ENCODE results near the gene GNAL.

DNA sequence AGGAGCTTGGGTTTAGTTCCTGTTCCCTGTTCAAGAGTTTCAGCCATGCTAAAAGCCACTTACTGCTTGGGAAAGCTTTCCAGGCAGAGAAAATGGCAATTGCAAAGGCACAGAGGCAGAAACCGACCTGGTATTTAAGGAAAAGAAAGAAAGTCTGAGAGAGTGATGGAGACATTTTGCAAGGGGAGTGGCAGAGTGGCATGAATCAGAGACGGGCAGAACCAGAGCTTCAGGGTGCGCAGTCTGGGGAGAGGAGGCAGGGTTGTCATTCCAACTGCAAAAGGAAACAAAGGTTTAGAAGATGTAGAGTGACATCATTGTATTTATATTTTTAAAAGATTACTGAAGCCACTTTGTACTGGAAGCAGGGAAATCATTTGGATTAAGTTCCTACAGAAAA lies 14.9 kb upstream of the GNAL start:
- TF ChIP-seq TAF1 (IDR thresholded peaks at IDR 0.05; ENCODE audit: borderline replicate concordance, insufficient read depth, low read length) (no peak), POLR2AphosphoS5 (IDR thresholded peaks at IDR 0.05; ENCODE audit: low read depth, low read length) (no peak), FOXP2 (optimal IDR thresholded peaks at IDR 0.05; ENCODE audit: borderline replicate concordance, extremely low read depth, extremely low read length, insufficient read depth) (no peak)
- TF ChIP-seq, protein P1, sequence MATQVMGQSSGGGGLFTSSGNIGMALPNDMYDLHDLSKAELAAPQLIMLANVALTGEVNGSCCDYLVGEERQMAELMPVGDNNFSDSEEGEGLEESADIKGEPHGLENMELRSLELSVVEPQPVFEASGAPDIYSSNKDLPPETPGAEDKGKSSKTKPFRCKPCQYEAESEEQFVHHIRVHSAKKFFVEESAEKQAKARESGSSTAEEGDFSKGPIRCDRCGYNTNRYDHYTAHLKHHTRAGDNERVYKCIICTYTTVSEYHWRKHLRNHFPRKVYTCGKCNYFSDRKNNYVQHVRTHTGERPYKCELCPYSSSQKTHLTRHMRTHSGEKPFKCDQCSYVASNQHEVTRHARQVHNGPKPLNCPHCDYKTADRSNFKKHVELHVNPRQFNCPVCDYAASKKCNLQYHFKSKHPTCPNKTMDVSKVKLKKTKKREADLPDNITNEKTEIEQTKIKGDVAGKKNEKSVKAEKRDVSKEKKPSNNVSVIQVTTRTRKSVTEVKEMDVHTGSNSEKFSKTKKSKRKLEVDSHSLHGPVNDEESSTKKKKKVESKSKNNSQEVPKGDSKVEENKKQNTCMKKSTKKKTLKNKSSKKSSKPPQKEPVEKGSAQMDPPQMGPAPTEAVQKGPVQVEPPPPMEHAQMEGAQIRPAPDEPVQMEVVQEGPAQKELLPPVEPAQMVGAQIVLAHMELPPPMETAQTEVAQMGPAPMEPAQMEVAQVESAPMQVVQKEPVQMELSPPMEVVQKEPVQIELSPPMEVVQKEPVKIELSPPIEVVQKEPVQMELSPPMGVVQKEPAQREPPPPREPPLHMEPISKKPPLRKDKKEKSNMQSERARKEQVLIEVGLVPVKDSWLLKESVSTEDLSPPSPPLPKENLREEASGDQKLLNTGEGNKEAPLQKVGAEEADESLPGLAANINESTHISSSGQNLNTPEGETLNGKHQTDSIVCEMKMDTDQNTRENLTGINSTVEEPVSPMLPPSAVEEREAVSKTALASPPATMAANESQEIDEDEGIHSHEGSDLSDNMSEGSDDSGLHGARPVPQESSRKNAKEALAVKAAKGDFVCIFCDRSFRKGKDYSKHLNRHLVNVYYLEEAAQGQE (IDR thresholded peaks at IDR 0.05; ENCODE audit: insufficient read depth in 1 of 2, low read depth in 2 of 2, low read length in 2 of 2): no peak
